ENCODE measurements around the gene CACFD1.
"Not testable (repeated sequence)": the region's sequence is repeated elsewhere in the genome, so short reads cannot be mapped to it uniquely, and the experiment has no call there.

Gene CACFD1

DNA sequence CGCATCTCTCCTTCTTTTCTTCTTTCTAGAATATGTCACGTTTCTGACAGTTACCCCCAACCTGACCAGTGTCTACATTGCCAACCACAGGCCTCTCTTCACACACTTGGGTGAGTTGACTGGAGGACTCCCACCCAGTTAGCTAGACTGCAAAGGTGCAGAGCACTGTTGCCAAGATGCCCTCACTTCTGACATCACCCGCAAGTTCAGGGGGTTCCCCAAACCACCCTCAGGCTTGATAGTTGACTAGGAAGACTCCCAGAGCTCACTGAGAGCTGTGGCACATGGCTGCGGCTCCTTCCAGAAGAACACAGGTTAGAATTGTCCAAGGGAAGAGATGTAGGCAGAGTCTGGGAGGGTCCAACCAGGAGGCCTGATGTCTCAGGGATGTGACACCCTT lies 20.4 kb upstream of the CACFD1 start:
- in situ Hi-C loops (cut with HindIII; ENCODE audit: low sequenced_read_pairs) = no loop called here

DNA sequence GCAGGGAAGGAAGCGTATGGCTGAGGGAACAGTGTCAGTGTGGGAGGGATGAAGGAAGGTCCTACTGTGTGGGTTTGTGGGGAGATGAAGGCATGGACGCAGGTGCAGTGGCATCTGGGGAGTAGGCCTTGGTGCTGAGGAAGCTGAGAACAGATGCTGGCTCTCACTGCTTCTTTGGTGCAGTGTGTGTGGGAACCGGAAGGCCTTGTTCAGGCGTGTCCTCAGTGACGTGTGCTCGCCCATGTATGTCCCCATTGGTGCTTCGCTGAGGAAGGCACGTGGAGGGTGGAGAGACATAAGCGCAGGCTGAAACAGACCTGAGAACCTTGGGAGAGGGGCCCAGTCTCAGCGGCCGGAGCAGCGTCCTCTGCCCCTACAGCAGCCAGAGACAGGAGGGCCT lies 18.9 kb upstream of the CACFD1 start:
- in situ Hi-C loops (cut with HindIII; ENCODE audit: low sequenced_read_pairs) = no loop called here

DNA sequence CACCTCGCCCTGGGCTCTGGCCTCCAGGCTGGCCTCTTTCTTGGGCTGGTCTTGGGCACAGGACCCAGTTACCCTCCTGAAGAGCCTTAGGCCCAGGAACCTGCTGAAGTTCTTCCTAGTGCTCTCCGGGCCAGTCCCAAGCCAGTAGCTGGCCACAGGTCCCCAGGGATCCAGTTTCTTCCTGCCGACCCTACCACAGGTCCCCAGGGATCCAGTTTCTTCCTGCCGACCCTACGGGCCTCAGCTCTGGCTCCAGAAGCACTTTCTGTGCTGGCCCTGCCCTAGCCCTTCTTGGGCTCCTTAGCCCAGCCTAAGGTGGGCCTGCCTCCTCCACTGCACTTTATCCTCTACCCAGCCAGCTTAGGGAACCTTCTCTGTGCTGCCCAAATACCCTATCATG lies 18.2 kb upstream of the CACFD1 start:
- in situ Hi-C loops (cut with HindIII; ENCODE audit: low sequenced_read_pairs) = no loop called here

DNA sequence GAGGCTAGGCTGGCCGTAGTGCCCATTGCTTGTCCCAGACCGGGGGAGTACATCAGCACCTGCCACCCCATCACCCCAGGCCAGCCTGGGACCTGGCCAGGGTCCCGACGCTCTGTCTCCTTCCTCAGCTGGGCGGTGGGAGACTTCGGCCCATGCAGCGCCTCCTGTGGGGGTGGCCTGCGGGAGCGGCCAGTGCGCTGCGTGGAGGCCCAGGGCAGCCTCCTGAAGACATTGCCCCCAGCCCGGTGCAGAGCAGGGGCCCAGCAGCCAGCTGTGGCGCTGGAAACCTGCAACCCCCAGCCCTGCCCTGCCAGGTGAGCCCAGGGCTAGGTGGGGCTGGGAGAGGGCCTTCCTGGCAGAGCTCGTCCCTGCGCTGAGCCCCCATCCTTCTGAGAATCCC lies 16.5 kb upstream of the CACFD1 start:
- in situ Hi-C loops (cut with HindIII; ENCODE audit: low sequenced_read_pairs) = no loop called here

DNA sequence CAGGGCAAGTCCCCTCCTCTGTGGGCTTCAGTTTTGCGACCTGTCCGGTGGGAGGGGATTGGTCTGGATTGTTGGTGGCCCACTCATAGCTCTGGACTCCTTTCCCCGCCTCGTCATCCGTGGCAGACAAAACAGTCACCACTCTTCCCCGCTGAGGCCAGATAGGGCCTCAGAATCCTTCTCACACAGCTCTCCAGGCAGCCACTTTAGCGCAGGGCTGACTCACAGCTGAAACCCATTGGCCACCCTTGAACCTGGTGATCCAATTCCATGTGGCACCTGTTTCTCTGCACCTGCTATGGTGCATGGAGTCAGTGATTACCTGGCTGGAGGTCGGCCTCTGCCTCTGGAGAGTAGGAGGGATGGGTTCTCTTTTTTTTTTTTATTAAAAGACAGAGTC lies 15.8 kb upstream of the CACFD1 start:
- in situ Hi-C loops (cut with HindIII; ENCODE audit: low sequenced_read_pairs) = no loop called here

DNA sequence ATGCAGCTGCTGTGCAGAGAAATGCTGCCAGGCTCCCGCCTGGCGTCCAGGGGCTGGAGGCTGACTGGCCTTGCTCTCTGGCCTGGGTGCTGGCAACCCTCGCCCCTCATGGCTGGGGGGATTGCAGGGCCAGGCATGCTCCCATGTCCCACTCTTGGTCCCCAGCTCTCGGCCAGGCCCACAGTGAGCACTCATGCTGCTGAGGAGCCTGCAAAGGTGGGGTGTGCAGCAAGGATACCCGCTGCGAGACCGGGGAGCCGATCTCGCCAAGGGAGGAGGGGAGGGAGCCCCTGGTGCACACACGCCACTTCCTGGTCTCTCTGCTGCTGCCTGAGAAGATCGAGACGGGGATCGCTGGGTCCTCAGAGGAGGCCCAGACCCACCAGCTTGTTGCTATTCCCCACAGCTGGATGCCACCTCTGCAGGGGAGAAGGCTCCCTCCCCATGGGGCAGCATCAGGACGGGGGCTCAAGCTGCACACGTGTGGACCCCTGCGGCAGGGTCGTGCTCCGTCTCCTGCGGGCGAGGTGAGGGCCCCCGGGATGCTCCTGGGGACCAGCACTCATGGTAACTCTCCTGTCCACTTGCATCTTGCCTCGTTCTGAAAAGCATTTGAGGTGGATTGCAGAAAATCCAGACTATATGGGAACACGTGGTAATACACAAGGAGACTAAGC lies 14.3 kb upstream of the CACFD1 start:
- in situ Hi-C loops (cut with HindIII; ENCODE audit: low sequenced_read_pairs) = no loop called here

DNA sequence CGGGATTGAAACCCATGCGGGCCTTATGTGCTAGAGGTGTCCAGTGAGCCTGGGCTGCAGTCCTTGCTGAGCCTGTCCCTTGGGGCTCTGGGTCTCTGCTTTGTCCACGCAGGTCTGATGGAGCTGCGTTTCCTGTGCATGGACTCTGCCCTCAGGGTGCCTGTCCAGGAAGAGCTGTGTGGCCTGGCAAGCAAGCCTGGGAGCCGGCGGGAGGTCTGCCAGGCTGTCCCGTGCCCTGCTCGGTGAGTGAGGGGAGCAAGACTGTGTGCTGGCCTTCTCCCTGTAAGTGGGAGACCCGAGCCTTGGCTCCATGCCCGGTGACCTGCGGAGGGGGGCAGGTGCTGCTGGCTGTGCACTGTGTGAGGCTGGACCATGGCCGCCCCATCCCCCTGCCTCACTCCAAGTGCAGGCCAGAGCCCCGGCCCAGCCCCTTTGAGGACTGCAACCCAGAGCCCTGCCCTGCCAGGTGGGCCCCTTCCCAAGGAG lies 11.2 kb upstream of the CACFD1 start:
- in situ Hi-C loops (cut with HindIII; ENCODE audit: low sequenced_read_pairs) = no loop called here

DNA sequence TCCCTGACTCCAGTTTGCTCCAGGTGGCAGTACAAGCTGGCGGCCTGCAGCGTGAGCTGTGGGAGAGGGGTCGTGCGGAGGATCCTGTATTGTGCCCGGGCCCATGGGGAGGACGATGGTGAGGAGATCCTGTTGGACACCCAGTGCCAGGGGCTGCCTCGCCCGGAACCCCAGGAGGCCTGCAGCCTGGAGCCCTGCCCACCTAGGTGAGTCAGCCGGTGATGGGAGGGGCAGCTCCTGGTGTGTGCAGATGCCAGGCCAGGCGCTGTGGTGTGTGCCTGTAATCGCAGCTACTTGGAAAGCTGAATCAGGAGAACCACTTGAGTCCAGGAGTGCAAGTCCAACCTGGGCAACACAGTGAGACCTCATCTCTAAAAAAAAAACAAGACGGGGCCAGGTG lies 10.0 kb upstream of the CACFD1 start:
- in situ Hi-C loops (cut with HindIII; ENCODE audit: low sequenced_read_pairs) = no loop called here

DNA sequence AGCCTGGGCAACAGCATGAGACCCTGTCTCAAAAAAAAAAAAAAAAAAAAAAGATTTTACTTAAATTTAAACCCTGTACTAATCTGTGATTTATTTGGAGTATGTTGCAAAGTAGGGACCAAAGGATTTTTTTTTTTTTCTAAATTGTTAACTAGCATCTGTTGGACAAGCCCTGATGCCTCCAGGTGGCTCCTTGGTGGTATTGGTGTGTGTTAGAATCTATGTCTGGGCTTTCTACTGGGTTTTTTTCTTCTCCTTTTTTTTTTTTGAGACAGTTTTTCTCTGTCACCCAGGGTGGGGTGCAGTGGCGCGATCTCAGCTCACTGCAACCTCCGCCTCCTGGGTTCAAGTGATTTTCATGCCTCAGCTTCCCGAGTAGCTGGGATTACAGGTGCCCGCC lies 7.9 kb upstream of the CACFD1 start:
- in situ Hi-C loops (cut with HindIII; ENCODE audit: low sequenced_read_pairs) = not testable (repeated sequence)

DNA sequence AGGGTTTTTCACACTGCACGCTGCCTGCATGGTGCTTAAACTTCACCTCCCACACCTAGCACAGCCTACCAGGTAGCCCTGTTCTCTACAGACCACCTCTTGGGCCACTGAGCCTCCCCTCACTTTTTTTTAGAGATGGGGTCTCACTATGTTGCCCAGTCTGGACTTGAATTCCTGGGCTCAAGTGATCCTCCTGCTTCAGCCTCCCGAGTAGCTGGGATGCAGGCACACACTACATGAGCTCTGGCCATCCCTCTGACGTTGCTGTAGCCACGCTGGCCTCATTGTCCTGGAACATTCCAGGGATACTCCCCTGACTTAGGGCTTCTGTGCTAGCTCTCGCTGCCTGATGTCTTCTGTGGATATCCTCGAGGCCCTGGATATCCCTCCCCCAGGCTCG lies 7.2 kb upstream of the CACFD1 start:
- in situ Hi-C loops (cut with HindIII; ENCODE audit: low sequenced_read_pairs) = no loop called here

DNA sequence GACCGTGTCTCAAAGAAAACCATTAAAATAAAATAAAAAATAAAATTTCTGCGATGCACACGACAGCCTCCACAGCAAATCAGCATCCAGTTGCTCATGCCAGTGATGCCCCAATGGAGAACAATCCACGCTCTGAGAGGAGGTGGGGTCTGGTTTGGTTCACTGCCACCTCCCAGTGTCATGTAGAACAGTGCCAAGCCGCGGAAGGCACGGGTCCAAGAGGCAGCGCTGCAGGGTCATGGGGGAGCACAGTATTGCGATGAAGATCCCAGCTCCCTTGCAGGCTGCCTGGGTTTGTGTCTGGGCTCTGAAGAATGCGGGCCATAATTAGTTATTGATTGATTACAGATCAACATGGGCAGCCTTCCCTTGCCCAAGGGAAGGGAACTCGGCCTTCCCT lies 6.1 kb upstream of the CACFD1 start:
- in situ Hi-C loops (cut with HindIII; ENCODE audit: low sequenced_read_pairs) = no loop called here

DNA sequence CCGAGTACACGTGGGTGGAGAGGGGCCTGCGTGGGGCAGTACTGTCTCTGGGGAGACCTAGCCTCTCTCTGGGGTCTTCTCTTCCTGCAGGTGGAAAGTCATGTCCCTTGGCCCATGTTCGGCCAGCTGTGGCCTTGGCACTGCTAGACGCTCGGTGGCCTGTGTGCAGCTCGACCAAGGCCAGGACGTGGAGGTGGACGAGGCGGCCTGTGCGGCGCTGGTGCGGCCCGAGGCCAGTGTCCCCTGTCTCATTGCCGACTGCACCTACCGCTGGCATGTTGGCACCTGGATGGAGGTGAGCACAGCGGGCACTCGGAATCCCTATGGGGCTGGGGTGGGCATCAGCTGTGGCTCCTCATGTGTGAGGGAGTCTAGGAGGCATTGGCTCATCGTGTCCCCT lies 5.5 kb upstream of the CACFD1 start:
- in situ Hi-C loops (cut with HindIII; ENCODE audit: low sequenced_read_pairs) = no loop called here

DNA sequence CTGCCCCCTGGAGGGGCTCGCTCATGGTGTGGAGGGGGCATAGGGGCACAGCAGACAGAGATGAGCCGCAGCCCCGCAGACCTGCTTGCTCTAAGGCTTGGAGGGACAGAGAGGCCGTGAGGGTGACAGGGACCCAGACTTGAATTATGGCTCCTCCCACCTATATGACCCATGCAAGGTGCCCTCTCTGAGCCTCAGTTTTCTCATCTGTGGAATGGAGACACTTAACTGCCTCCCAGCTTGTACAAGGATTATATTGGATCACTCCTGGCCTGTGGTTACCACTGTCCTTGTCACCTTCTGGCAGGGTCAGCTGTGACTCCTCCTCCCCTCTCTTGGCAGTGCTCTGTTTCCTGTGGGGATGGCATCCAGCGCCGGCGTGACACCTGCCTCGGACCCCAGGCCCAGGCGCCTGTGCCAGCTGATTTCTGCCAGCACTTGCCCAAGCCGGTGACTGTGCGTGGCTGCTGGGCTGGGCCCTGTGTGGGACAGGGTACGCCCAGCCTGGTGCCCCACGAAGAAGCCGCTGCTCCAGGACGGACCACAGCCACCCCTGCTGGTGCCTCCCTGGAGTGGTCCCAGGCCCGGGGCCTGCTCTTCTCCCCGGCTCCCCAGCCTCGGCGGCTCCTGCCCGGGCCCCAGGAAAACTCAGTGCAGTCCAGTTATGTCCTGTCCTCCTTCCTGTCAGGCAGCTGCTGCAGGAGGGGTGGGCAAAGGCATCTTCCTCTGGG lies 4.7 kb upstream of the CACFD1 start:
- in situ Hi-C loops (cut with HindIII; ENCODE audit: low sequenced_read_pairs) = no loop called here

DNA sequence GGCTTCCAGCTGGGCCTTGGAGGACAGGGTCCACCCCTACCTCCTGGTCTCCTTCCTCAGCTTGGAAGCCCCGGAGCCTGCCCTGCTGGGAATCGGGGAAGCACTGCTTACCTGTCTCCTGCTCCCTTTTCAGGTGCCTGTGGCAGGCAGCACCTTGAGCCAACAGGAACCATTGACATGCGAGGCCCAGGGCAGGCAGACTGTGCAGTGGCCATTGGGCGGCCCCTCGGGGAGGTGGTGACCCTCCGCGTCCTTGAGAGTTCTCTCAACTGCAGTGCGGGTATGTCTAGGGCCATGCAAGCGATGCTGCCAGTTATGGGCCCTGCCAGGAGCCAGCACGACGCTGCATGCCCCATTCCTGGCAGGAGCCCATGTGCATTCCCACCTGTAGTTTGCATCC lies 3.8 kb upstream of the CACFD1 start:
- in situ Hi-C loops (cut with HindIII; ENCODE audit: low sequenced_read_pairs) = no loop called here

DNA sequence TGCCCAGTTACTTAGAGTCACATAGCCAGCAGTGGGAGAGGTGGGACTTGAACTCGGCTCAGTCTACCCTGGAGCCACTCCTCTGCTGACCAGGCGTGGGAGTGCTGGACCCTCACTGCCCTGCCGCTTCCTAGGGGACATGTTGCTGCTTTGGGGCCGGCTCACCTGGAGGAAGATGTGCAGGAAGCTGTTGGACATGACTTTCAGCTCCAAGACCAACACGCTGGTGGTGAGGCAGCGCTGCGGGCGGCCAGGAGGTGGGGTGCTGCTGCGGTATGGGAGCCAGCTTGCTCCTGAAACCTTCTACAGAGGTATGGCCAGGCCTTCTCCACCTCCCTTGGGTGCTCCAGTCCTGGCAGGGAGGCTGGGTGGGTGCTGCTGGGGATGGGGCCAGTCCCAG lies 3.4 kb upstream of the CACFD1 start:
- in situ Hi-C loops (cut with HindIII; ENCODE audit: low sequenced_read_pairs) = no loop called here

DNA sequence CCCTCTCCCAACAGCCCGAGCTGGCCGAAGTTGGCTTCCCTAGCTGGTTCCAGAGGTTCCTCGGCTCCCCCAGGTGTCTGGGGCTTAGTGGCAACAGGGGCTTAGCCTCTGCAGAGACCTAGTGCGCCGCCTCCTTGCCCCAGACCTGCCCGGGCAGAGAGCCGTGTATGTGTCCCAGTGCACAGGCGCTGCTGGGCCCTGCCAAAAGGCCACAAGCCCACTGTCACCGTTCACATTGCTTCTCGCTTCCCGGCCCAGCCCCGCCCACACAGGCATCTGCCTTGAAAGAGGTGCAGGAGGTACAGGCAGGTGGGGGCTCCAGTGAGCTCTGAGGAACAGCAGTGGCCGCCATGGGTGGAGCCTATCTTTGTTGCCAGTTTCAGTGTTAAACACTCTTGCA lies 2.5 kb upstream of the CACFD1 start:
- in situ Hi-C loops (cut with HindIII; ENCODE audit: low sequenced_read_pairs) = no loop called here

DNA sequence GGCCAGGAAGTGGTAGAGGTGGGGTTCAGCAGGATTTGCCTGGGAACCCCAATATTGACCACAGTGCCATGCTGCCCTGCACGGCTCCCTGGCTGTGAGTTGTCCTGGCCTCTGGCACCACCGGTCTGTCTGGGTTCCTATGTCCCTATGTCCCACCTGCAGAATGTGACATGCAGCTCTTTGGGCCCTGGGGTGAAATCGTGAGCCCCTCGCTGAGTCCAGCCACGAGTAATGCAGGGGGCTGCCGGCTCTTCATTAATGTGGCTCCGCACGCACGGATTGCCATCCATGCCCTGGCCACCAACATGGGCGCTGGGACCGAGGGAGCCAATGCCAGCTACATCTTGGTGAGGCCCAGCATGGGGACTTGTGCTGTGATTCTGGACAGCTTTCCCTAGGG lies 2.0 kb upstream of the CACFD1 start:
- in situ Hi-C loops (cut with HindIII; ENCODE audit: low sequenced_read_pairs) = no loop called here

DNA sequence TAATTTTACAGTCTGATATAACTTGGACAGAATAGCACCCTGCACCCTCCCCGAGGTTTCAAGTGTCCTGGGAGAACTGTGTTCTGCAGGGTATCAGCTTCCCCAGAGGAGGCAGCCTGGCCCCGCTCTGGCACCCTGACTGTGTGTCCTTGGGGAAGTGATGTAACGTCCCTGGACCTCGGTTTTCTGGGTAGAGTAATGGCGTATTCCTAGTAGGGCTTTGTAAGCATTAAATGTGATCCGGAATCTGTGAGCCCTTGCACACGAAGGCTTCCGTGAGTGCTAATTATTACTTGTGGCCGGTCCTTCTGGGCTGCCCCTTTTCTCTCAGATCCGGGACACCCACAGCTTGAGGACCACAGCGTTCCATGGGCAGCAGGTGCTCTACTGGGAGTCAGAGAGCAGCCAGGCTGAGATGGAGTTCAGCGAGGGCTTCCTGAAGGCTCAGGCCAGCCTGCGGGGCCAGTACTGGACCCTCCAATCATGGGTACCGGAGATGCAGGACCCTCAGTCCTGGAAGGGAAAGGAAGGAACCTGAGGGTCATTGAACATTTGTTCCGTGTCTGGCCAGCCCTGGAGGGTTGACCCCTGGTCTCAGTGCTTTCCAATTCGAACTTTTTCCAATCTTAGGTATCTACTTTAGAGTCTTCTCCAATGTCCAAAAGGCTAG lies 1.0 kb upstream of the CACFD1 start:
- in situ Hi-C loops (cut with HindIII; ENCODE audit: low sequenced_read_pairs) = no loop called here

DNA sequence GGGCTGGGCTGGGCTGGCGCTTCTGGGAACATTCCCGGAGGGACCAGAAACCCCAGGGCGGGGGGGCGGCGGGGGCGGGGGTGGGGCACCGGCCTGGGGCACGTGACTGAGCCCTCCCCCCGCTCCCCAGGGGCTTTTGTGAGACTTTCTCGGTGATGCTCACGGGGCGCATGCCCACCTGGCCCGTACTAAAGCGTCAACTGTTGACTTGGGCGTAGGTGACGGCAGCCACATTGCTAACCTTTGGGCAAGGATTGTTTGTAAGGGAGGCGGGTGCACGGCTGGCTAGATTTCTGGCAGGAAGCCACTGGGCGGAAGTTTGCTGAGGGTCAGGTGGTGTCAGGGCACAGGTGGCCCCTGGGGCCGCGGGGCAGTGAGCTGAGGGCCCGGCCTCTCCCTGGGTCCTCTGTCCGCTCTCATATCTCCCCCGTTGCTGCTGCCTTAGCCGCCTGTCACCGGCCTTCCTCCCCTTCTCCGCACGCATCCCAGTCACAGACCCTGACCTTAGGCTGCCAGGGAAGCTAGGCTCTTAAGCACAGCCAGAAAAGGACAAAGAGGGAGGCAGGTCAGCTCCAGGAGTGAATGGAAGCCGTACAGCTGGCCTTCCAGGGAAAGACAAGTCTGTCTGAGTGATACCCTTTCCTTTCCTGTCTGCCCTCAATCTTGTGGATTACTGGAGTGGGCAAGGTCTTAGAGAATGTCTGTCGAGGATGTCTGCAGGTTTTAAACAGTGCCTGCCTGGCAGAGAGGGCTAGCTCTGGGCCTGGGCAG lies 812 bp downstream of the CACFD1 start:
- in situ Hi-C loops (cut with HindIII; ENCODE audit: low sequenced_read_pairs) = no loop called here

DNA sequence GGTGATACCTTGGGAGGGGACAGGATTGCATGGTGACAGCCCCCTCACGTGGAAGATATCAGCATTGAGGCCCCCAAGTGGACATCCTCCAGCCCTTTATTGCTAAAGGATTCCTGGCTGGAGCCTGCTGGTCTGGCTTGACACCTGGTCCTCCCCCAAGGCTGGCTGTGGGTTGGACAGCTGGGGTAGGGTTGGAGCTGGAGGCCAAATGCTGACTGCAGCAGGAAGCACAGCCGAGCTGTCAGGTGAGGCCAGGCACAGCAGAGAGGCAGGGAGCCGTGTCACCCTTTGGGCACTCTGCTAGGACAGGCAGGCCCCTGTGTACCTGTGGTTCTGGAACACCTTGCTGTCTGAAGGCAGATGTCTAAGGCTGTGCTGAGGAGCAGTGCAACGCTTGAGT lies 2.2 kb downstream of the CACFD1 start:
- in situ Hi-C loops (cut with HindIII; ENCODE audit: low sequenced_read_pairs) = no loop called here

DNA sequence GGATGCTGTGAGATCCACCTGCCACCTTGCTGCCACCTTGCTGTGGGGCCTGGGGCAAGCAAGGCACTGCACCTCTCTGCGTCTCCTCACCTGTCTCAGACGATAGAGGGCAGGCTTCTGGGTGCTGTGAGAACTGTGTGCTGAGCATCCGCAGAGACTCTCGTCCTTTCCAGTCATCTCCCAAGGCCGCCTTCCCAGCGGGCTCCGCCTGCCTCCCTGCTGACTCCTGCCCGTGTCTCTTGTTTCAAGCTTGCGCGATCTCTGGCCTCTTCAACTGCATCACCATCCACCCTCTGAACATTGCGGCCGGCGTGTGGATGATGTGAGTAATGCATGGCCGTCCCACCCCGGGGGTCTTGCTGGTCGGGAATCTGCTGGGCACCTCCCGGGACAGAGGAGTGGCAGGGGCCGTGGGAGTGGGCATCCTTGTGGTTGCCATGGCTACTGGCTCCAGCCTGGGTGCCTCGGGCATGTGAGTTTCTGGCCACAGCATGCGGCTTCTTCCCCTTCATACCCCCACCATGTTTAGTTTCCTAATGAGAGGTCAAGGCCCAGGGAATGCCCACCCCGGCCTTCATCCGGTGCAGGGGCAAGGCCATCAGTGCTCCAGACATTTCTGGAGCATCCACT lies 3.6 kb downstream of the CACFD1 start:
- in situ Hi-C loops (cut with HindIII; ENCODE audit: low sequenced_read_pairs) = no loop called here

Measured in DLD1 (cell line).